Activated CD8-positive, alpha-beta memory T cell treated with anti-CD3 and anti-CD28 coated beads, Interleukin-2, amount 10 ng/mL, durations not matched to agents 7 days and 5 days (primary cell): ENCODE measurements around the gene MACROD2. TPM values are rescaled to one million over a fixed set of nuclear protein-coding genes. Genes with fewer than 3 reads are reported as not detected.

Experiments
- ATAC-seq: fragments of 150-1000 bp; cut with Tn5 transposase; one replicate; pipeline ENCODE4 v1.10.0; 2021; ENCODE audit warnings: moderate library complexity
- CTCF ChIA-PET: fragments of 350-600 bp; sonication (Branson Sonifier 250); formaldehyde crosslinking; loops from one replicate; lab custom pipeline; 2021; ENCODE audit warnings: antibody characterized with exemption; lab: Charles Lee
- DNase-seq: peaks from one replicate; pipeline ENCODE4 v3.0.0-alpha.2; 2020
- H3K27ac Mint-ChIP-seq: one replicate; pipeline ENCODE4 v1.8.0; 2021; ENCODE audit warnings: mild to moderate bottlenecking, mixed read lengths
- H3K27me3 Mint-ChIP-seq: one replicate; pipeline ENCODE4 v1.8.0; 2021; ENCODE audit warnings: mixed read lengths
- H3K36me3 Mint-ChIP-seq: one replicate; pipeline ENCODE4 v1.8.0; 2021; ENCODE audit warnings: mild to moderate bottlenecking, mixed read lengths
- H3K4me1 Mint-ChIP-seq: one replicate; pipeline ENCODE4 v1.8.0; 2021; ENCODE audit warnings: mixed read lengths
- H3K4me3 Mint-ChIP-seq: one replicate; pipeline ENCODE4 v1.8.0; 2021; ENCODE audit warnings: mild to moderate bottlenecking, moderate library complexity, mixed read lengths
- H3K9me3 Mint-ChIP-seq: one replicate; pipeline ENCODE4 v1.8.0; 2022; ENCODE audit warnings: low read depth, mixed read lengths
- total RNA-seq, 2 experiments: library from RNA; stranded (reverse); gene quantifications; one replicate each; pipeline ENCODE4 v1.2.3, GENCODE V29; 2021

Gene MACROD2
- total RNA-seq, 2 experiments from 2014 or later: not detected

GRCh38 chr20:14582855-14583254, 587.5 kb downstream of the MACROD2 start:
- ATAC-seq (no peak), DNase-seq (no peak)
- H3K27me3 Mint-ChIP-seq: no peaks in the 10 kb centered on the region
- CTCF ChIA-PET: no interaction called here
- H3K36me3 Mint-ChIP-seq: no peaks in the 10 kb centered on the region
- no peak overlapping the region for H3K27ac Mint-ChIP-seq
- H3K4me3 Mint-ChIP-seq: no peak overlapping the region
- H3K9me3 Mint-ChIP-seq: peaks cover 5% of the 10 kb centered on the region
- H3K4me1 Mint-ChIP-seq: no peaks in the 10 kb centered on the region

GRCh38 chr20:14583413-14583812, 588.1 kb downstream of the MACROD2 start:
- ATAC-seq (no peak), DNase-seq (no peak)
- Mint-ChIP-seq H3K9me3 (peaks cover 5% of the 10 kb centered on the region), H3K27ac (no peak overlapping the region), H3K27me3 (no peaks in the 10 kb centered on the region), H3K36me3 (no peaks in the 10 kb centered on the region), H3K4me3 (no peak overlapping the region), H3K4me1 (no peaks in the 10 kb centered on the region)
- CTCF ChIA-PET: no interaction called here

- DNase-seq: no peak
- no peaks in the 10 kb centered on the region for H3K4me1 Mint-ChIP-seq
- CTCF ChIA-PET: no interaction called here
- no peak overlapping the region for H3K4me3 Mint-ChIP-seq
- no peaks in the 10 kb centered on the region for H3K27me3 Mint-ChIP-seq
- peaks cover 4% of the 10 kb centered on the region for H3K9me3 Mint-ChIP-seq
- no peak for ATAC-seq
- no peaks in the 10 kb centered on the region for H3K36me3 Mint-ChIP-seq
- H3K27ac Mint-ChIP-seq: no peak overlapping the region
Observed at GRCh38 chr20:14589383-14589782, 594.1 kb downstream of the MACROD2 start.

GRCh38 chr20:14595051-14595450, 599.7 kb downstream of the MACROD2 start:
- no peaks in the 10 kb centered on the region for H3K36me3 Mint-ChIP-seq
- no peak for ATAC-seq
- H3K27me3 Mint-ChIP-seq: no peaks in the 10 kb centered on the region
- H3K27ac Mint-ChIP-seq: no peak overlapping the region
- H3K4me1 Mint-ChIP-seq: no peaks in the 10 kb centered on the region
- H3K4me3 Mint-ChIP-seq: no peak overlapping the region
- DNase-seq: no peak
- CTCF ChIA-PET: no interaction called here
- peaks cover 8% of the 10 kb centered on the region for H3K9me3 Mint-ChIP-seq

- H3K4me1 Mint-ChIP-seq: no peaks in the 10 kb centered on the region
- no peak for DNase-seq
- CTCF ChIA-PET: no interaction called here
Observed at GRCh38 chr20:14597206-14597715, 601.9 kb downstream of the MACROD2 start.

GRCh38 chr20:14599613-14600012, 604.3 kb downstream of the MACROD2 start:
- peaks cover 10% of the 10 kb centered on the region for H3K9me3 Mint-ChIP-seq
- CTCF ChIA-PET: no interaction called here
- H3K27me3 Mint-ChIP-seq: no peaks in the 10 kb centered on the region
- H3K27ac Mint-ChIP-seq: no peak overlapping the region
- DNase-seq: no peak
- no peak for ATAC-seq
- H3K4me1 Mint-ChIP-seq: no peaks in the 10 kb centered on the region
- H3K36me3 Mint-ChIP-seq: no peaks in the 10 kb centered on the region
- no peak overlapping the region for H3K4me3 Mint-ChIP-seq

More at GRCh38 chr20:14597206-14597715, 601.9 kb downstream of the MACROD2 start:
- H3K9me3 Mint-ChIP-seq: peaks cover 5% of the 10 kb centered on the region
- H3K36me3 Mint-ChIP-seq: no peaks in the 10 kb centered on the region
- H3K4me3 Mint-ChIP-seq: no peak overlapping the region
- ATAC-seq: no peak
- H3K27me3 Mint-ChIP-seq: no peaks in the 10 kb centered on the region
- H3K27ac Mint-ChIP-seq: no peak overlapping the region

- no peak for DNase-seq
- Mint-ChIP-seq H3K36me3 (no peaks in the 10 kb centered on the region), H3K27me3 (no peaks in the 10 kb centered on the region), H3K9me3 (peaks cover 10% of the 10 kb centered on the region), H3K27ac (no peak overlapping the region), H3K4me3 (no peak overlapping the region), H3K4me1 (no peaks in the 10 kb centered on the region)
- ATAC-seq: no peak
- CTCF ChIA-PET: no interaction called here
Observed at GRCh38 chr20:14600527-14600926, 605.2 kb downstream of the MACROD2 start.

GRCh38 chr20:14604143-14604542, 608.8 kb downstream of the MACROD2 start:
- Mint-ChIP-seq H3K27ac (no peak overlapping the region), H3K9me3 (peaks cover 15% of the 10 kb centered on the region), H3K4me3 (no peak overlapping the region), H3K27me3 (no peaks in the 10 kb centered on the region), H3K36me3 (no peaks in the 10 kb centered on the region), H3K4me1 (no peaks in the 10 kb centered on the region)
- CTCF ChIA-PET: no interaction called here
- ATAC-seq (no peak), DNase-seq (no peak)

GRCh38 chr20:14609328-14610221, 614.3 kb downstream of the MACROD2 start:
- H3K9me3 Mint-ChIP-seq: peaks cover 9% of the 10 kb centered on the region
- H3K27ac Mint-ChIP-seq: no peak overlapping the region
- no peaks in the 10 kb centered on the region for H3K36me3 Mint-ChIP-seq
- no peak for ATAC-seq
- no peaks in the 10 kb centered on the region for H3K4me1 Mint-ChIP-seq
- no peak overlapping the region for H3K4me3 Mint-ChIP-seq
- CTCF ChIA-PET: no interaction called here
- DNase-seq: no peak
- H3K27me3 Mint-ChIP-seq: no peaks in the 10 kb centered on the region

GRCh38 chr20:14611479-14611878, 616.2 kb downstream of the MACROD2 start:
- no peak for ATAC-seq
- Mint-ChIP-seq H3K4me3 (no peak overlapping the region), H3K4me1 (no peaks in the 10 kb centered on the region), H3K27me3 (no peaks in the 10 kb centered on the region), H3K27ac (no peak overlapping the region), H3K36me3 (no peaks in the 10 kb centered on the region), H3K9me3 (peaks cover 13% of the 10 kb centered on the region)
- no peak for DNase-seq
- CTCF ChIA-PET: no interaction called here

GRCh38 chr20:14612391-14612790, 617.1 kb downstream of the MACROD2 start:
- H3K27me3 Mint-ChIP-seq: no peaks in the 10 kb centered on the region
- H3K4me1 Mint-ChIP-seq: no peaks in the 10 kb centered on the region
- CTCF ChIA-PET: no interaction called here

GRCh38 chr20:14616003-14616402, 620.7 kb downstream of the MACROD2 start:
- Mint-ChIP-seq H3K27ac (no peak overlapping the region), H3K4me1 (no peaks in the 10 kb centered on the region), H3K27me3 (no peaks in the 10 kb centered on the region), H3K4me3 (no peak overlapping the region), H3K9me3 (peaks cover 10% of the 10 kb centered on the region), H3K36me3 (no peaks in the 10 kb centered on the region)
- ATAC-seq (no peak), DNase-seq (no peak)
- CTCF ChIA-PET: no interaction called here

More at GRCh38 chr20:14612391-14612790, 617.1 kb downstream of the MACROD2 start:
- no peak for DNase-seq
- Mint-ChIP-seq H3K27ac (no peak overlapping the region), H3K9me3 (peaks cover 15% of the 10 kb centered on the region), H3K36me3 (no peaks in the 10 kb centered on the region), H3K4me3 (no peak overlapping the region)
- no peak for ATAC-seq

- DNase-seq: no peak
- CTCF ChIA-PET: no interaction called here
- H3K36me3 Mint-ChIP-seq: no peaks in the 10 kb centered on the region
- no peak for ATAC-seq
- no peaks in the 10 kb centered on the region for H3K27me3 Mint-ChIP-seq
- H3K27ac Mint-ChIP-seq: no peak overlapping the region
- peaks cover 10% of the 10 kb centered on the region for H3K9me3 Mint-ChIP-seq
- no peaks in the 10 kb centered on the region for H3K4me1 Mint-ChIP-seq
- H3K4me3 Mint-ChIP-seq: no peak overlapping the region
Observed at GRCh38 chr20:14617123-14617522, 621.8 kb downstream of the MACROD2 start.

- H3K27ac Mint-ChIP-seq: no peak overlapping the region
- no peaks in the 10 kb centered on the region for H3K36me3 Mint-ChIP-seq
- ATAC-seq (no peak), DNase-seq (no peak)
- no peaks in the 10 kb centered on the region for H3K4me1 Mint-ChIP-seq
- CTCF ChIA-PET: no interaction called here
- H3K9me3 Mint-ChIP-seq: peaks cover 8% of the 10 kb centered on the region
- H3K27me3 Mint-ChIP-seq: no peaks in the 10 kb centered on the region
- H3K4me3 Mint-ChIP-seq: no peak overlapping the region
Observed at GRCh38 chr20:14619411-14619810, 624.1 kb downstream of the MACROD2 start.
